SK-N-SH (cell line): Measurements from ENCODE around the gene MYO9B. TPM values are rescaled to one million over a fixed set of nuclear protein-coding genes. Genes with fewer than 3 reads are reported as not detected.

Experiments
- CTCF ChIA-PET: fragments of 300-600, 350-600 bp; formaldehyde crosslinking; extraction: SDS; loops from one replicate; lab custom pipeline; 2021; lab: Yijun Ruan, JAX
- POLR2A ChIA-PET: fragments of 350-600 bp; sonication (Branson Sonifier 250); formaldehyde crosslinking; extraction: SDS; loops from one replicate; lab custom pipeline; 2020; ENCODE audit warnings: antibody characterized with exemption, inconsistent platforms; lab: Yijun Ruan, JAX
- DNase-seq: peaks from one replicate; pipeline ENCODE4 v3.0.0; 2012
- H2AFZ ChIP-seq: fragments of 200-600 bp; sonication (generic); 2 replicates; pipeline ENCODE4 v1.8.1; 2016; ENCODE audit warnings: antibody characterized with exemption, mild to moderate bottlenecking, low read depth
- H3F3A ChIP-seq: fragments of 200-600 bp; sonication (generic); replicated peaks from 2 replicates; pipeline ENCODE3; 2016; ENCODE audit warnings: antibody characterized with exemption, mild to moderate bottlenecking; ENCODE audit not compliant: insufficient read depth
- H3K27ac ChIP-seq, 2 experiments: fragments of 200-500 bp in 1 of 2; fragments of 200-600 bp in 1 of 2; sonication (Bioruptor generic) in 1 of 2; sonication (generic), shearing (Covaris generic) in 1 of 2; 2 replicates each; pipeline versions ENCODE4 v1.5.1 to v1.6.1; 2014 to 2016; ENCODE audit warnings: low read depth in 2 of 2, inconsistent platforms in 1 of 2, low read length in 1 of 2, mild to moderate bottlenecking in 1 of 2, mixed read lengths in 1 of 2
- H3K27me3 ChIP-seq: fragments of 200-600 bp; sonication (generic), shearing (Covaris generic); 2 replicates; pipeline ENCODE4 v1.6.1; 2016; ENCODE audit warnings: mixed run types; ENCODE audit not compliant: insufficient read depth
- H3K36me3 ChIP-seq, 2 experiments: fragments of 200-500 bp in 1 of 2; fragments of 200-600 bp in 1 of 2; sonication (Bioruptor generic) in 1 of 2; sonication (generic) in 1 of 2; replicated peaks in 1 of 2; 2 replicates each; pipeline versions ENCODE3 to v1.5.1; 2014 to 2016; ENCODE audit warnings: low read length in 1 of 2, mild to moderate bottlenecking in 1 of 2; ENCODE audit not compliant: insufficient read depth in 2 of 2, control insufficient read depth in 1 of 2
- H3K4me1 ChIP-seq, 2 experiments: fragments of 200-500 bp in 1 of 2; fragments of 200-600 bp in 1 of 2; sonication (Bioruptor generic) in 1 of 2; sonication (generic), shearing (Covaris generic) in 1 of 2; 2 replicates each; pipeline versions ENCODE4 v1.5.1 to v1.6.1; 2014 to 2016; ENCODE audit warnings: low read depth in 1 of 2, low read length in 1 of 2, mixed run types in 1 of 2; ENCODE audit not compliant: insufficient read depth in 2 of 2, control insufficient read depth in 1 of 2
- H3K4me2 ChIP-seq: fragments of 200-600 bp; sonication (generic), shearing (Covaris generic); 2 replicates; pipeline ENCODE4 v1.6.1; 2017; ENCODE audit warnings: mixed run types
- H3K4me3 ChIP-seq, 2 experiments: fragments of 200-500 bp in 1 of 2; fragments of 200-600 bp in 1 of 2; sonication (Bioruptor generic) in 1 of 2; sonication (generic), shearing (Covaris generic) in 1 of 2; 2 replicates each; pipeline versions ENCODE4 v1.5.1 to v1.8.1; 2014 to 2016; ENCODE audit warnings: low read depth in 2 of 2, inconsistent platforms in 1 of 2, low read length in 1 of 2, mild to moderate bottlenecking in 1 of 2, mixed read lengths in 1 of 2, moderate library complexity in 1 of 2
- H3K79me2 ChIP-seq: fragments of 200-600 bp; sonication (generic); 2 replicates; pipeline ENCODE4 v1.8.1; 2017; ENCODE audit warnings: mild to moderate bottlenecking; ENCODE audit not compliant: insufficient read depth
- H3K9ac ChIP-seq: fragments of 200-600 bp; sonication (generic); 2 replicates; pipeline ENCODE4 v1.6.1; 2017; ENCODE audit warnings: mixed run types
- H3K9me2 ChIP-seq: fragments of 200-600 bp; sonication (generic); 2 replicates; pipeline ENCODE4 v1.6.1; 2017; ENCODE audit warnings: mixed run types
- H3K9me3 ChIP-seq: fragments of 200-600 bp; sonication (generic); 2 replicates; pipeline ENCODE4 v1.6.1; 2017; ENCODE audit warnings: mixed run types, mild to moderate bottlenecking, moderate library complexity
- H4K20me1 ChIP-seq: fragments of 200-600 bp; sonication (generic); 2 replicates; pipeline ENCODE4 v1.6.1; 2017; ENCODE audit warnings: mild to moderate bottlenecking, mixed run types; ENCODE audit not compliant: insufficient read depth
- CHD2 ChIP-seq: fragments of 150-350 bp; IDR thresholded peaks from 2 replicates; pipeline ENCODE4 v1.6.1; 2018; ENCODE audit warnings: low read length; ENCODE audit not compliant: partially characterized antibody
- ELF1 ChIP-seq: IDR thresholded peaks from 2 replicates; pipeline ENCODE4 v1.4.0; 2012
- EP300 ChIP-seq, 2 experiments: IDR thresholded peaks; 2 replicates each; pipeline versions ENCODE4 v1.4.0 to v1.6.1; 2012; ENCODE audit warnings: borderline replicate concordance in 1 of 2, low read depth in 1 of 2, low read length in 1 of 2
- FOSL2 ChIP-seq: IDR thresholded peaks from 2 replicates; pipeline ENCODE4 v1.4.0; 2012; ENCODE audit warnings: low read depth, mild to moderate bottlenecking, moderate library complexity, borderline replicate concordance
- FOXM1 ChIP-seq: IDR thresholded peaks from 2 replicates; pipeline ENCODE4 v1.4.0; 2012; ENCODE audit warnings: low read depth, mild to moderate bottlenecking
- GATA2 ChIP-seq: sonication (generic); formaldehyde crosslinking; IDR thresholded peaks from 2 replicates; pipeline ENCODE4 v1.5.0; 2020; ENCODE audit warnings: mild to moderate bottlenecking, missing genetic modification reagents
- JUND ChIP-seq: IDR thresholded peaks from 2 replicates; pipeline ENCODE4 v1.4.0; 2012
- MEF2A ChIP-seq: IDR thresholded peaks from 2 replicates; pipeline ENCODE4 v1.4.0; 2012; ENCODE audit warnings: low read depth, borderline replicate concordance
- MXI1 ChIP-seq: IDR thresholded peaks from 2 replicates; pipeline ENCODE4 v1.6.1; 2012; ENCODE audit warnings: mild to moderate bottlenecking, low read depth, low read length, improper control_type of control experiment
- RCOR1 ChIP-seq: fragments of 150-350 bp; IDR thresholded peaks from 2 replicates; pipeline ENCODE4 v1.6.1; 2017; ENCODE audit warnings: antibody characterized with exemption, low read length
- RFX5 ChIP-seq: IDR thresholded peaks from 2 replicates; pipeline ENCODE4 v1.6.1; 2012; ENCODE audit warnings: mild to moderate bottlenecking, improper control_type of control experiment, low read length
- RXRA ChIP-seq: IDR thresholded peaks from 2 replicates; pipeline ENCODE4 v1.4.0; 2012; ENCODE audit warnings: low read depth, mild to moderate bottlenecking, borderline replicate concordance
- SIN3A ChIP-seq: IDR thresholded peaks from 2 replicates; pipeline ENCODE4 v1.6.1; 2012; ENCODE audit warnings: low read depth, mild to moderate bottlenecking, low read length, moderate library complexity, borderline replicate concordance
- TCF12 ChIP-seq: IDR thresholded peaks from 2 replicates; pipeline ENCODE4 v1.4.0; 2012
- TEAD4 ChIP-seq: IDR thresholded peaks from 2 replicates; pipeline ENCODE4 v1.4.0; 2012; ENCODE audit warnings: mild to moderate bottlenecking, borderline replicate concordance; ENCODE audit not compliant: insufficient read depth
- YY1 ChIP-seq: IDR thresholded peaks from 2 replicates; pipeline ENCODE4 v1.4.0; 2012; ENCODE audit warnings: low read depth, mild to moderate bottlenecking
- WGBS: methylation state at CpG from one replicate; pipeline ENCODE4 v1.1.6; 2017; ENCODE audit warnings: low lambda C conversion rate; 5-methylcytosine and 5-hydroxymethylcytosine counted together
- polyA plus RNA-seq, 3 experiments: library from polyadenylated mRNA; depleted of rRNA; stranded (reverse); fragments of >200 nt; gene quantifications; 2 replicates each; pipeline ENCODE4 v1.2.3, GENCODE V29; 2012
- TF ChIP-seq, protein P1 (sequence below): fragments of 150-350 bp; IDR thresholded peaks from 2 replicates; pipeline ENCODE4 v1.6.1; 2017; ENCODE audit warnings: antibody characterized with exemption, low read length, low read depth, borderline replicate concordance
- TF ChIP-seq, protein P2 (sequence below): IDR thresholded peaks from 2 replicates; pipeline ENCODE4 v1.4.0; 2012; ENCODE audit warnings: low read depth
- TF ChIP-seq, protein P3 (sequence below): IDR thresholded peaks from 2 replicates; pipeline ENCODE4 v1.6.1; 2012; ENCODE audit warnings: mild to moderate bottlenecking, low read depth, low read length, moderate library complexity
- TF ChIP-seq, protein P4 (sequence below): IDR thresholded peaks from 2 replicates; pipeline ENCODE4; 2012

Gene MYO9B
- polyA plus RNA-seq, 1 of the 3 experiments (the other 2 are of a cell fraction), result 37.6 TPM

DNA sequence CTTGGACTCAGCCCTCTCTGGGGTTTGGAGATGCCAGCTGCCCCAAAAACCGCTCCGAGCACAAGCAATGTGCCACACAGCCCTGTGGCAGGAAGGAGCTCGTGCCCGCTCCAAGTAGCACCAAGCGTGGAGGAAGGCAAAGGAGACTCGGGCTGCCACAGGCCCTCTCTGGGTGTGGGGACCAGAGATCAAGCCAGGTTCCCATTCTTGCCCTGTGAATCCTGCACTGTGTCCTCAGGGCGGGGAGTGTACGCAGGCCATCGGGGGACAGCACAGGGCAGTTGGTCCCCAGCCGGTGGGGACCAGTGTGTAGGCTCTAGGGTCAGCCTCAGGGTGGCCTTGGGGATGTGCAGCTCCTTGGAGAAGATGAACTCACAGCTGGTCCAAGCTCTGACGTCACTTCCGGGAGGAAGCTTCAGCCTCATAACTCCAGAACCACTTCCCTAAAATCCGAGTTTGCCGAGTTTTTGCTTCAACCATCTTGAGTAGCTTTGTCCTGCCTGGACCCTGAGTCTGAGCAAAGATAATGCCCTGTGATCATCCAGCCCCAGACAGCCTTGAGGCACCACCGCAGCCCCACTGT, 39.6 kb upstream of the MYO9B start:
- POLR2A ChIA-PET, result no interaction called here
- H2AFZ ChIP-seq, result no peak overlapping the region
- H3K4me3 ChIP-seq, result no peak overlapping the region
- H3F3A ChIP-seq, result no peaks in the 10 kb centered on the region
- WGBS, result 54% methylated on average over 8 of the region's 15 CpGs
- H3K4me1 ChIP-seq, result no peaks in the 10 kb centered on the region
- H3K27ac ChIP-seq, result no peak overlapping the region
- DNase-seq, result no peak
- H3K79me2 ChIP-seq, result no peaks in the 10 kb centered on the region
- CTCF ChIA-PET, result no interaction called here
- no peak overlapping the region for H3K4me2 ChIP-seq
- no peak for TF ChIP-seq MEF2A
- TF ChIP-seq, protein P1, sequence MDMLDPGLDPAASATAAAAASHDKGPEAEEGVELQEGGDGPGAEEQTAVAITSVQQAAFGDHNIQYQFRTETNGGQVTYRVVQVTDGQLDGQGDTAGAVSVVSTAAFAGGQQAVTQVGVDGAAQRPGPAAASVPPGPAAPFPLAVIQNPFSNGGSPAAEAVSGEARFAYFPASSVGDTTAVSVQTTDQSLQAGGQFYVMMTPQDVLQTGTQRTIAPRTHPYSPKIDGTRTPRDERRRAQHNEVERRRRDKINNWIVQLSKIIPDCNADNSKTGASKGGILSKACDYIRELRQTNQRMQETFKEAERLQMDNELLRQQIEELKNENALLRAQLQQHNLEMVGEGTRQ, result no peak
- no peak for TF ChIP-seq YY1
- no peak for TF ChIP-seq JUND
- TF ChIP-seq, all 33 proteins: peak for 0
- Histone ChIP-seq H3K9ac (no peak overlapping the region), H3K36me3 (no peaks in the 10 kb centered on the region), H3K9me2 (no peaks in the 10 kb centered on the region), H4K20me1 (no peaks in the 10 kb centered on the region), H3K9me3 (no peaks in the 10 kb centered on the region), H3K27me3 (no peaks in the 10 kb centered on the region)

DNA sequence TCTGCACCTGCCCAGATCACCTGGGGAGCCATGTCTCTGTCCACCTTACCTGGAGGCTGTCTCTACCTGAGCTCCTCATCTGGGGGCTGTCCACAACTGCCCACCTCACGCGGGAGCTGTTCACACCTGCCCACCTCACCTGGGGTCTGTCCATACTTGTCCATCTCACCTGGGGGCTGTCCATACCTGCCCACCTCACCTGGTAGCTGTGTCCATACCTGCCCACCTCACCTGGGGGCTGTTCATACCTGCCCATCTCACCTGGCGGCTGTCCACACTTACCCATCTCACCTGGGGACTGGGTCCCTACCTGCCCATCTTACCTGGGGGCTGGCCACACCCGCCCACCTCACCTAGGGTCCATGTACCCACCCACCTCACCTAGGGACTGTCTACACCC, 38.9 kb upstream of the MYO9B start:
- H3K4me2 ChIP-seq, result no peak overlapping the region
- H3K79me2 ChIP-seq, result no peaks in the 10 kb centered on the region
- no peak overlapping the region for H3K4me3 ChIP-seq
- no peaks in the 10 kb centered on the region for H4K20me1 ChIP-seq
- no peaks in the 10 kb centered on the region for H3K9me3 ChIP-seq
- no peaks in the 10 kb centered on the region for H3K36me3 ChIP-seq
- no peak overlapping the region for H3K9ac ChIP-seq
- WGBS, result 42% methylated on average over 3 of the region's 4 CpGs
- CTCF ChIA-PET, result no interaction called here
- no peak overlapping the region for H3K27ac ChIP-seq
- H3K27me3 ChIP-seq, result no peaks in the 10 kb centered on the region
- POLR2A ChIA-PET, result no interaction called here
- H3F3A ChIP-seq, result no peaks in the 10 kb centered on the region
- H2AFZ ChIP-seq, result no peak overlapping the region
- no peak for TF ChIP-seq FOXM1
- TF ChIP-seq, protein P2, sequence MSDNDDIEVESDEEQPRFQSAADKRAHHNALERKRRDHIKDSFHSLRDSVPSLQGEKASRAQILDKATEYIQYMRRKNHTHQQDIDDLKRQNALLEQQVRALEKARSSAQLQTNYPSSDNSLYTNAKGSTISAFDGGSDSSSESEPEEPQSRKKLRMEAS, result no peak
- no peak for TF ChIP-seq YY1
- TF ChIP-seq RXRA, result no peak
- no peak for TF ChIP-seq ELF1
- TF ChIP-seq TEAD4, result no peak
- TF ChIP-seq EP300 (IDR thresholded peaks at IDR 0.05; ENCODE audit: borderline replicate concordance in 1 of 2, low read depth in 1 of 2, low read length in 1 of 2), result no peak
- no peak for TF ChIP-seq GATA2 (CRISPR knock-in tag)
- TF ChIP-seq MXI1, result no peak
- no peak for TF ChIP-seq JUND
- TF ChIP-seq SIN3A, result no peak
- TF ChIP-seq FOSL2, result no peak
- TF ChIP-seq, protein P3, sequence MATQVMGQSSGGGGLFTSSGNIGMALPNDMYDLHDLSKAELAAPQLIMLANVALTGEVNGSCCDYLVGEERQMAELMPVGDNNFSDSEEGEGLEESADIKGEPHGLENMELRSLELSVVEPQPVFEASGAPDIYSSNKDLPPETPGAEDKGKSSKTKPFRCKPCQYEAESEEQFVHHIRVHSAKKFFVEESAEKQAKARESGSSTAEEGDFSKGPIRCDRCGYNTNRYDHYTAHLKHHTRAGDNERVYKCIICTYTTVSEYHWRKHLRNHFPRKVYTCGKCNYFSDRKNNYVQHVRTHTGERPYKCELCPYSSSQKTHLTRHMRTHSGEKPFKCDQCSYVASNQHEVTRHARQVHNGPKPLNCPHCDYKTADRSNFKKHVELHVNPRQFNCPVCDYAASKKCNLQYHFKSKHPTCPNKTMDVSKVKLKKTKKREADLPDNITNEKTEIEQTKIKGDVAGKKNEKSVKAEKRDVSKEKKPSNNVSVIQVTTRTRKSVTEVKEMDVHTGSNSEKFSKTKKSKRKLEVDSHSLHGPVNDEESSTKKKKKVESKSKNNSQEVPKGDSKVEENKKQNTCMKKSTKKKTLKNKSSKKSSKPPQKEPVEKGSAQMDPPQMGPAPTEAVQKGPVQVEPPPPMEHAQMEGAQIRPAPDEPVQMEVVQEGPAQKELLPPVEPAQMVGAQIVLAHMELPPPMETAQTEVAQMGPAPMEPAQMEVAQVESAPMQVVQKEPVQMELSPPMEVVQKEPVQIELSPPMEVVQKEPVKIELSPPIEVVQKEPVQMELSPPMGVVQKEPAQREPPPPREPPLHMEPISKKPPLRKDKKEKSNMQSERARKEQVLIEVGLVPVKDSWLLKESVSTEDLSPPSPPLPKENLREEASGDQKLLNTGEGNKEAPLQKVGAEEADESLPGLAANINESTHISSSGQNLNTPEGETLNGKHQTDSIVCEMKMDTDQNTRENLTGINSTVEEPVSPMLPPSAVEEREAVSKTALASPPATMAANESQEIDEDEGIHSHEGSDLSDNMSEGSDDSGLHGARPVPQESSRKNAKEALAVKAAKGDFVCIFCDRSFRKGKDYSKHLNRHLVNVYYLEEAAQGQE, result no peak
- TF ChIP-seq, protein P4, sequence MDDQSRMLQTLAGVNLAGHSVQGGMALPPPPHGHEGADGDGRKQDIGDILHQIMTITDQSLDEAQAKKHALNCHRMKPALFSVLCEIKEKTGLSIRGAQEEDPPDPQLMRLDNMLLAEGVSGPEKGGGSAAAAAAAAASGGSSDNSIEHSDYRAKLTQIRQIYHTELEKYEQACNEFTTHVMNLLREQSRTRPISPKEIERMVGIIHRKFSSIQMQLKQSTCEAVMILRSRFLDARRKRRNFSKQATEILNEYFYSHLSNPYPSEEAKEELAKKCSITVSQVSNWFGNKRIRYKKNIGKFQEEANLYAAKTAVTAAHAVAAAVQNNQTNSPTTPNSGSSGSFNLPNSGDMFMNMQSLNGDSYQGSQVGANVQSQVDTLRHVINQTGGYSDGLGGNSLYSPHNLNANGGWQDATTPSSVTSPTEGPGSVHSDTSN, result no peak
- TF ChIP-seq RFX5, result no peak
- no peak for TF ChIP-seq CHD2
- TF ChIP-seq TCF12, result no peak
- TF ChIP-seq RCOR1, result no peak
- no peaks in the 10 kb centered on the region for H3K9me2 ChIP-seq
- no peak for DNase-seq
- H3K4me1 ChIP-seq, result no peaks in the 10 kb centered on the region
